ENCODE results near the gene JAK3. TPM values are rescaled to one million over a fixed set of nuclear protein-coding genes. Genes with fewer than 3 reads are reported as not detected.

The JAK3 gene
- total and polyA plus RNA-seq, 2 of the 8 experiments (the other 6 are each of a cell fraction or from before 2014, with no cell fraction given): 4.0 to 4.7 TPM

DNA sequence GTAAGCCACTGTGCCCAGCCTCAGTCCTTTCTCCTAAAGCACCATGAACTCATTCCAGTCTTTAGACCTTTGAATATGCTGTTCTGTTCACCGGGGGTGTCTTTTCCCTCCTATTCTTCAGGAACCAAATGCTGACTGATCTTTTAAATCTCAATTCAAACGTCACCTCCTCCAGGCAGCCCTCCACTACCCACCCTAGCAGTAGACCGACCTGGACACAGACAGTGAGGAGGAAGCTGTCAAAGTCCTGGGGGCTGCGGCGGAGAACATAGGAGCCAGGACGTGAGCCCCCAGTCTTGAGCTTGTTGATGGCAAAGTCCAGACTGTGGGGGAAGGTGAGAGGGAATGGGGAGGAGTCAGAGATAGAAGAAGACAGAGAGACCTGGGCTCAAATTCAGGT is 7.8 kb downstream of the JAK3 start:
- Histone ChIP-seq H4K8ac (ENCODE audit: extremely low read depth, insufficient read depth, low read length) (no peak overlapping the region; the same call in 1 of the 2 replicates), H4K5ac (ENCODE audit: insufficient read length, low read depth, low read length) (no peak overlapping the region), H2BK20ac (ENCODE audit: low read length) (no peak overlapping the region), H3K18ac (ENCODE audit: extremely low read depth, low read length) (no peak overlapping the region), H3K36me3 (ENCODE audit: control insufficient read depth in 2 of 4, insufficient read depth in 4 of 4, low read length in 3 of 4) (no peaks in the 10 kb centered on the region), H3K27ac (ENCODE audit: low read depth, low read length) (no peak overlapping the region), H2BK12ac (ENCODE audit: low read depth, low read length) (no peak overlapping the region), H3K23ac (ENCODE audit: insufficient read length) (no peak overlapping the region), H3K27me3 (replicated peaks in 1 of 4; ENCODE audit: control insufficient read depth in 3 of 4, extremely low read depth in 1 of 4, insufficient read depth in 3 of 4, low read length in 3 of 4) (peaks cover 0 to 9% (median 2%) of the 10 kb centered on the region in 4 experiments; a peak in 3 of 7 replicates), H3K14ac (ENCODE audit: insufficient read length) (no peak overlapping the region), H3K79me1 (ENCODE audit: low read depth, low read length) (no peaks in the 10 kb centered on the region), H4K20me1 (replicated peaks in 1 of 2; ENCODE audit: control insufficient read depth in 1 of 2, insufficient read depth in 2 of 2, low read length in 2 of 2) (peaks cover 0 to 5% of the 10 kb centered on the region in 2 experiments), H3K4ac (replicated peaks; ENCODE audit: insufficient read length, low read depth, low read length) (no peak overlapping the region), H3K4me1 (replicated peaks in 1 of 4; ENCODE audit: control insufficient read depth in 3 of 4, insufficient read depth in 4 of 4, low read length in 3 of 4) (peaks cover 0 to 14% (median 3%) of the 10 kb centered on the region in 4 experiments; a peak in 5 of 7 replicates), H3K9ac (replicated peaks in 1 of 4; ENCODE audit: extremely low read depth in 1 of 4, low read depth in 3 of 4, low read length in 3 of 4) (no peak overlapping the region), H3K79me2 (ENCODE audit: control insufficient read depth in 1 of 2, insufficient read depth in 2 of 2, low read length in 2 of 2) (no peaks in the 10 kb centered on the region), H2AK5ac (ENCODE audit: low read depth, low read length) (no peak overlapping the region), H2AFZ (ENCODE audit: low read length) (no peak overlapping the region), H4K91ac (replicated peaks; ENCODE audit: insufficient read length, low read length) (no peak overlapping the region), H3K4me3 (ENCODE audit: extremely low read depth in 1 of 4, insufficient read depth in 2 of 4, low read depth in 3 of 4, low read length in 4 of 4) (no peak overlapping the region), H2BK15ac (ENCODE audit: low read length) (no peak overlapping the region), H3K9me3 (ENCODE audit: insufficient read depth in 2 of 2, low read depth in 1 of 2, low read length in 1 of 2) (no peaks in the 10 kb centered on the region), H3K56ac (replicated peaks; ENCODE audit: insufficient read length, low read depth, low read length) (no peak overlapping the region), H2BK5ac (ENCODE audit: low read depth, low read length) (no peak overlapping the region), H2BK120ac (replicated peaks; ENCODE audit: low read depth, low read length) (no peak overlapping the region), H3K4me2 (ENCODE audit: insufficient read depth in 1 of 2, low read depth in 2 of 2, low read length in 2 of 2) (no peak overlapping the region), H3K23me2 (ENCODE audit: low read depth, low read length) (peaks cover 12% of the 10 kb centered on the region)
- CTCF ChIA-PET (ENCODE audit: partially characterized antibody): interaction anchor here (0.7 to 1.0 kb wide), 2 partner anchors 11 to 356 kb away, joined by 3 to 4 read pairs; no protein-coding TSS in a partner anchor
- POLR2A ChIA-PET (ENCODE audit: partially characterized antibody): interaction anchor here (0.5 to 12.5 kb wide), 2 partner anchors 23 to 177 kb away, joined by 5 to 133 read pairs; partner anchors contain the start of gene RPL18A
- FAIRE-seq: no peak
- TF ChIP-seq RBBP5 (IDR thresholded peaks at IDR 0.05; ENCODE audit: borderline replicate concordance, low read depth, low read length): no peak
- no peak for DNase-seq (ENCODE audit: low read depth in 1 of 2, low spot score in 2 of 2)
- 76% methylated on average over 6 of the region's 6 CpGs; no CpG with 5 or more reads in 1 of the 2 experiments for WGBS, 2 experiments (ENCODE audit: extremely low coverage in 1 of 2, insufficient coverage in 1 of 2, insufficient read length in 1 of 2, insufficient replicate concordance in 2 of 2, low coverage in 1 of 2, low lambda C conversion rate in 2 of 2, missing lambda C conversion rate in 1 of 2)

Data from H1 (cell line).